Mucosa of descending colon (tissue), 3 donors: Measurements from ENCODE around the gene CABS1. TPM values are rescaled to one million over a fixed set of nuclear protein-coding genes. Genes with fewer than 3 reads are reported as not detected.

ENCODE experiments used
- ATAC-seq: fragments of 200-7000 bp; cut with Tn5 transposase; one replicate; pipeline ENCODE4 v1.9.1; 2020; ENCODE audit warnings: mild to moderate bottlenecking, moderate library complexity
- DNase-seq, 3 donors: peaks; one replicate each; pipeline ENCODE4 v3.0.0-alpha.2; 2020
- H3K36me3 ChIP-seq: fragments of 200-600 bp; one replicate; pipeline ENCODE4 v1.8.0; 2021; ENCODE audit warnings: low read depth, mild to moderate bottlenecking
- H3K4me1 ChIP-seq: fragments of 200-600 bp; one replicate; pipeline ENCODE4 v1.8.0; 2021; ENCODE audit warnings: low read depth, mild to moderate bottlenecking
- H3K4me3 ChIP-seq: fragments of 200-600 bp; one replicate; pipeline ENCODE4 v1.8.0; 2021; ENCODE audit warnings: mild to moderate bottlenecking
- H3K9me3 ChIP-seq: fragments of 200-600 bp; one replicate; pipeline ENCODE4 v1.8.0; 2021; ENCODE audit warnings: mild to moderate bottlenecking
- CTCF ChIP-seq: fragments of 200-600 bp; IDR thresholded peaks from one replicate; pipeline ENCODE4 v1.8.0; 2022; ENCODE audit warnings: antibody characterized with exemption, mild to moderate bottlenecking
- intact Hi-C, 2 donors: fragments of 100-400 bp; cut with DNase I in 1 of 2; cut with micrococcal nuclease in 1 of 2; formaldehyde crosslinking; loops; one replicate each; pipeline versions ENCODE4 v1.11.0 to v1.11.1; 2022; cut with DNase I, micrococcal nuclease
- total RNA-seq, 3 donors: library from RNA; stranded (reverse); fragmentation: NEBNext Ultra II Directional in 2 of 3; extraction: Animal tissue kit (Norgen Biotek cat#: 25700) in 2 of 3; gene quantifications; one replicate each; pipeline versions ENCODE4 v1.2.1 to v1.2.4, GENCODE V29; 2021 to 2023
- donor health status: DM: no; HTN: no; CAD: no; lungs with moderate emphysema.
- donor health status: DM: no; HTN: no; CAD: no.
- donor health status: DM: no; HTN: yes; CAD: no.

The CABS1 gene
- total RNA-seq, 3 donors from 2014 or later, result not detected

- no peak for TF ChIP-seq CTCF
- Histone ChIP-seq H3K4me1 (no peaks in the 10 kb centered on the region), H3K4me3 (no peak overlapping the region), H3K36me3 (no peaks in the 10 kb centered on the region), H3K9me3 (no peaks in the 10 kb centered on the region)
- no peak for ATAC-seq
- no peak for DNase-seq
- intact Hi-C loops, result no loop called here
Observed at GRCh38 chr4:70300215-70300614, 34.6 kb upstream of the CABS1 start.

- H3K36me3 ChIP-seq, result no peaks in the 10 kb centered on the region
- intact Hi-C loops, result no loop called here
- no peaks in the 10 kb centered on the region for H3K4me1 ChIP-seq
- DNase-seq, result no peak
- no peak for ATAC-seq
- TF ChIP-seq CTCF, result no peak
- no peaks in the 10 kb centered on the region for H3K9me3 ChIP-seq
- H3K4me3 ChIP-seq, result no peak overlapping the region
Observed at GRCh38 chr4:70303090-70303489, 31.7 kb upstream of the CABS1 start.

DNA sequence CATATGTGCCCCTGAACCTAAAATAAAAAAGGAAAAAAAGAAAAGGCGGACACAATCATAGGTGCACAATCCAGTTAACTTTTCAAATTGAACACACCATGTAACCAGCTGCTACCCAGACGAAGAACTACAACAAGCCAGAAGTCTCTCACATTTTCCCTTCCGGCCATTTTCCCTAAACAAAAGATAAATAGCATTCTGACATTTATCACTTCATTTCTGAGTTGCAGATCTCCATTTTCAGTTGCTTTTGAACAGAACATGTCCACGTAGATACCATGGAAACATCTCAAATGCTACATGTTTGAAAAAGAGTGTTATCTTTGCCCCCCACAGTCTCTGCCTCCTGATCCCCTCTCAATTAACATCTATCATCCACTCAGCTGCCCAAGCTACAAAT lies 29.2 kb upstream of the CABS1 start:
- intact Hi-C loops, result no loop called here
- Histone ChIP-seq H3K4me3 (no peak overlapping the region), H3K4me1 (no peaks in the 10 kb centered on the region), H3K9me3 (no peaks in the 10 kb centered on the region), H3K36me3 (no peaks in the 10 kb centered on the region)
- TF ChIP-seq CTCF, result no peak
- DNase-seq (no peak), ATAC-seq (no peak)

DNA sequence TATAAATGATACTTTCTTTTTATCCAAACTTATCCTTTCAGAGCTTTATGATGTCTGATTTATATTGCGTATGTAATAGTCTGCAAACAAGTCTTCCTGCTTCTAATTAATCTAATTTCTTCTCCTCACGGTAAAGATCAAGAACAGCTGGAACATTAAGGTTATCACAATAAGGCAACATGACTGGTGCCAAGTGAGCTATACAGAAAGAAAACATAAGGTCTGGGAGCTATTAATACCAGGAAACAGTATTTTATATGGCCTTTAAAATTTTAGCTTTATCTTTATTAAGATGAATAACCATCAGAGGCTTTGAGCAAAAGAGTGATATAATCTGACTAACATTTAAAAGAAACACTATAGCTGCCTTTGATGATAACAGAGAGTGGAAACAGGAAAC lies 28.7 kb upstream of the CABS1 start:
- Histone ChIP-seq H3K4me3 (no peak overlapping the region), H3K9me3 (no peaks in the 10 kb centered on the region), H3K4me1 (no peaks in the 10 kb centered on the region), H3K36me3 (no peaks in the 10 kb centered on the region)
- intact Hi-C loops, result no loop called here
- no peak for DNase-seq
- TF ChIP-seq CTCF, result no peak
- ATAC-seq, result no peak

DNA sequence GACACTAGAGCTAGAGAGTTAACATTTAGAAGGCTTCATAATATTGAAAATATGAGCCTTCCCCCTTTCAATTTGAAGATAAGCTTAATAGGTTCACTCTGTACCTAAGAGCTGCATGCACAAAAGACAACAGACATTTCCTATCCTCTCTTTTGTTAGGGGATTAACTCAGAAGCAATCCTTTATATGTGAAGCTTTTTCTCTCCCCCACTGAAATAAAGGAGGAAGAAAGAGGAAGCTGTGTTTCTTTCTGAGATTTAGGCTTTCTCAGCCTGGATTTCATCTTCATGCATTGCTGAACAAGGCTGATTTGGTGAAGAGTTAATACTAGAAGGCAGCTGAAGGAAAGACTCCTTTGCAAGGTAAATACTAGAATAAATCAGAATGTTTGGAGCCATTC lies 21.0 kb upstream of the CABS1 start:
- Histone ChIP-seq H3K4me1 (no peaks in the 10 kb centered on the region), H3K36me3 (no peaks in the 10 kb centered on the region), H3K4me3 (no peak overlapping the region), H3K9me3 (no peaks in the 10 kb centered on the region)
- TF ChIP-seq CTCF, result no peak
- no peak for DNase-seq
- intact Hi-C loops, result no loop called here
- ATAC-seq, result no peak

DNA sequence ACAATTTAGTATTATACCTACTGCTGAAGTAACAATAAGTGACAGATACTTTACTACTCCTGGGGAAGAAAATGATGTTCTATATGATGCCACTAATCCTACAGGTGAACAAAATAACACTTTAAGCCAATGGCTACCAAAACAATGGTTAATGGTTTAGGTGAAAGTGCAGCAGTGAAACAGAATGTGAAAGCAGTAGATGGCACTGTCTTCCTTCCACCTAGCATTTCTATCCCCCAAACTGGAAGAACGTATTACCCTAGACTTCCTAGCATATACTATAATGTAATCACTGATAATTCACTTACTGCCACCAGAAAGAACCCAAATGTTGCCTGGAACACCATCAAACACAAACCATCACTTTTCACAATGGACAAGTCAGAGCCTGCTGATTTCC lies 18.9 kb upstream of the CABS1 start:
- no peaks in the 10 kb centered on the region for H3K4me1 ChIP-seq
- intact Hi-C loops, result no loop called here
- H3K4me3 ChIP-seq, result no peak overlapping the region
- no peaks in the 10 kb centered on the region for H3K9me3 ChIP-seq
- ATAC-seq, result no peak
- TF ChIP-seq CTCF, result no peak
- no peaks in the 10 kb centered on the region for H3K36me3 ChIP-seq
- DNase-seq, result no peak
